HUES6 (cell line): ENCODE data around the gene MRPL23.

Experiments used
- H3K27ac ChIP-seq: 2 replicates; pipeline ENCODE4 v1.7.0; 2013; ENCODE audit warnings: low read depth, mild to moderate bottlenecking, low read length, inconsistent platforms
- H3K27me3 ChIP-seq: 2 replicates; pipeline ENCODE4 v1.6.1; 2013; ENCODE audit warnings: low read length; ENCODE audit not compliant: control insufficient read depth, insufficient read depth
- H3K36me3 ChIP-seq: 2 replicates; pipeline ENCODE4 v1.6.1; 2013; ENCODE audit warnings: low read length; ENCODE audit not compliant: control insufficient read depth, insufficient read depth
- H3K4me1 ChIP-seq: 2 replicates; pipeline ENCODE4 v1.6.1; 2013; ENCODE audit warnings: low read length; ENCODE audit not compliant: control insufficient read depth, insufficient read depth
- H3K4me3 ChIP-seq: 2 replicates; pipeline ENCODE4 v1.5.1; 2013; ENCODE audit warnings: low read depth, low read length
- H3K9ac ChIP-seq: one replicate; pipeline ENCODE4 v1.6.1; 2013; ENCODE audit warnings: mild to moderate bottlenecking, low read length
- H3K9me3 ChIP-seq: 2 replicates; pipeline ENCODE4 v1.6.1; 2013; ENCODE audit warnings: low read depth, low read length; ENCODE audit not compliant: control insufficient read depth, insufficient read depth

Gene MRPL23

GRCh38 chr11:2002807-2003206 is 55.7 kb downstream of the MRPL23 start:
- Histone ChIP-seq H3K27ac (no peak overlapping the region), H3K4me3 (no peak overlapping the region), H3K27me3 (no peaks in the 10 kb centered on the region), H3K9ac (no peak overlapping the region), H3K36me3 (no peaks in the 10 kb centered on the region), H3K9me3 (no peaks in the 10 kb centered on the region), H3K4me1 (no peaks in the 10 kb centered on the region)

DNA sequence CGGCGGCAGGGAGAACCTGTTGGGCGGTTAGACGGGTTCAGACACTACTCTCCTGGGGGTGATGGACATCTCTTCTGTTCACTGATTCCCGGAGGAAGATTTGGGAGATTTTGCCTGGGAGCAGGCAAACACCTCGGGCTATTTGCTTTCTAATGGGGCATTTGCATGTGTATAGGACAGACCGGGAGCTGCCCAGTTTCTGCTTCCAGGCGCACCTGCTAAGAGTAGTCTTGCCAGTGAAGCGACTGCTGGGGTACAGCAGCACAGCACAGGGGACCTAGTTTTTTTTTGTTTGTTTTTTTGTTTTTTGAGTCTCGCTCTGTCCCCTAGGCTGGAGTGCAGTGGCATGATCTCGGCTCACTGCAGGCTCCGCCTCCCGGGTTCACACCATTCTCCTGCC is 57.3 kb downstream of the MRPL23 start:
- no peaks in the 10 kb centered on the region for H3K9me3 ChIP-seq
- H3K4me1 ChIP-seq, result no peaks in the 10 kb centered on the region
- H3K36me3 ChIP-seq, result no peaks in the 10 kb centered on the region
- no peak overlapping the region for H3K27ac ChIP-seq
- H3K4me3 ChIP-seq, result no peak overlapping the region
- no peaks in the 10 kb centered on the region for H3K27me3 ChIP-seq
- no peak overlapping the region for H3K9ac ChIP-seq
